SK-N-SH (cell line): ENCODE results near the gene RNF113B.

ENCODE experiments used
- CTCF ChIP-seq: fragments of 200-600 bp; sonication (generic); IDR thresholded peaks from 2 replicates; pipeline ENCODE4 v1.6.1; 2017; ENCODE audit warnings: antibody characterized with exemption, mild to moderate bottlenecking, moderate library complexity
- RCOR1 ChIP-seq: fragments of 150-350 bp; IDR thresholded peaks from 2 replicates; pipeline ENCODE4 v1.6.1; 2017; ENCODE audit warnings: antibody characterized with exemption, low read length

DNA sequence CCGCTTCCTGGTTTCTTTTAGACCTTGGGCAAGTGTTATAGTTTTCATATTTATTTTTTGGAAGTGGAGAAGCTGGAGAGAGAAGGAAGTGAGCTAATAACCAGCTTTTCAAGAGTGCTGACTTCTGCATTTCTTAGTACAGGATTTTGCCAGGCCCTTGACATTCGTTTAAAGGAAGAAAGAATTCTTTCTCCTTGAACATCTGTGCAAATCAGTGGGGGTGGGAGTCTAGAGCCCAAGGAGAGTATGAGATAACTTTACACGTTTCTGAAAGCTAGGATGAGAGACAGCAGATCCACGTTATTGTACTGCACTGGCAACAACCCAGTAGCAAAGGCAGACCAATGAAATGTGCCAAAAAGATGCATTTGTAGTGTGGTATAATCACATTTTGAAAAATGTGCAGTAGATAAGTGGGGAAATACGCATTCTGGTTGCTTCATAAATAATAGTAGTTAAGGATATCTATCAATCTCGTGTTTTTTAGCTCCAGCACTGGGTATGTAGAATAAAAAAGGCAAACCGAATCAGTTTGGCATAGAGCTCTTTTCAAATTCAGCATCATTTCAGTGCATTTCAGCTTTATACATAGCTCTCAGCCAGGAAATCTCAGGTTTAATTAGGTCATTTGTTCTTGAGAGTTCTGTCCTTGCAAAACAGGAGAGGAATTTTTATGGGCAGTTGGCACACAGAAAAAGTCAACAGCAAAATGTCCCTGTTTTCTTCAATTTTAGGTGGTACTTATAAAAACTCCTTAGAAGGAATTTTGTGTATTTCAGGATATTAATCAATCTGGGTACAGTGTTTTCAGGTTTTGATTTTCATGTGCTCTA lies 4.3 kb downstream of the RNF113B start:
- TF ChIP-seq CTCF = no peak
- peak; percentile 93 for TF ChIP-seq RCOR1
